Stimulated activated CD8-positive, alpha-beta memory T cell treated with anti-CD3 and anti-CD28 coated beads, Interleukin-15, amount 100 ng/mL, for 1 hour (primary cell): ENCODE measurements around the gene SKP1.
"Not testable (repeated sequence)": the region's sequence is repeated elsewhere in the genome, so short reads cannot be mapped to it uniquely, and the experiment has no call there.

Source experiments
- DNase-seq: peaks from one replicate; pipeline ENCODE4 v3.0.0-alpha.2; 2020; ENCODE audit warnings: low read depth

SKP1 gene

DNA sequence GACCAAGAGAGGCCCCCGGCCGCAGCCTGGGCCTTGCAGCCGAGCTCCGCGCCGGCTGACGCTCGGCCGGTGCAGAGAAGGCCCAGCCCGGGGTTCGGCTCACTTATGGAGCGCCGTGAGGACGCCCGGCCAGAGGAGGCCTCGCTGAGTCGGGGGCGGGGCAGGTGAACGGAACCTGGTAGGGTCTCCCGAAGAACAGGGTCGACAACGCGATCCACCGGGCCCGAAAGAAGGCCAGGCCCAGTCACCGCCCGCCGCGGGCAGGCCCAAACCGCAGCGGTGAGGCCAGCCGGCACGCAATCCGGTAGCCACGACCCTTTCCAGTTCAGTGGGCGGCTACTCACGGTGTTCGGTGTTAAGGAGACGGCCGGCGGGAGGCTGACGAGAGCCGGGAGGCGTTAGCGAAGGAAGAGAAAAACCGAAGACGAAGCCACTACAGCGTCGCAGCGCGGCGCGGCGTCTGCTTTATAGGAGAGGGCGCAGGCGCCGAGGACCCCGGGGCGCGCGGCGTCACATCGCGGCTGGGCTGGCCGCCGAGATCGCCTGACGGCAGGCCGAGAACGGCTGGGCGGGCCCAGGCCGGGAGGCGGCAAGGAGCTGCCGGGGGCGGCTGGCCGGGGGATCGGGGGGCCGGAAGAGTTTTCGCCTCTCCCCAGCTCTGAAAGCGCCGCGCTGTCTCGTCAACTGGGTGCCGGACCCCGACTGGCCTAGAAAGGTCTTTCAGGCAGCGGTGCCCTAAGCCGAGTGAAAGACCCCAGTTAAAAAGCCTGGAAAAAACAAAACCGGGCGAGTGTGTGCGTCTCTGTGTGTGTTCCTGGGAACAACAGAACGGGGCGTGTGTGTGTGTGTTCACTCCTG, at the start of gene SKP1:
Gene SKP1, minus strand, starts transcription at position 440 of the 858 bp plus-strand sequence. CDS start 2,928 bp downstream, outside the sequence.
- peak; percentile 62 for DNase-seq

DNA sequence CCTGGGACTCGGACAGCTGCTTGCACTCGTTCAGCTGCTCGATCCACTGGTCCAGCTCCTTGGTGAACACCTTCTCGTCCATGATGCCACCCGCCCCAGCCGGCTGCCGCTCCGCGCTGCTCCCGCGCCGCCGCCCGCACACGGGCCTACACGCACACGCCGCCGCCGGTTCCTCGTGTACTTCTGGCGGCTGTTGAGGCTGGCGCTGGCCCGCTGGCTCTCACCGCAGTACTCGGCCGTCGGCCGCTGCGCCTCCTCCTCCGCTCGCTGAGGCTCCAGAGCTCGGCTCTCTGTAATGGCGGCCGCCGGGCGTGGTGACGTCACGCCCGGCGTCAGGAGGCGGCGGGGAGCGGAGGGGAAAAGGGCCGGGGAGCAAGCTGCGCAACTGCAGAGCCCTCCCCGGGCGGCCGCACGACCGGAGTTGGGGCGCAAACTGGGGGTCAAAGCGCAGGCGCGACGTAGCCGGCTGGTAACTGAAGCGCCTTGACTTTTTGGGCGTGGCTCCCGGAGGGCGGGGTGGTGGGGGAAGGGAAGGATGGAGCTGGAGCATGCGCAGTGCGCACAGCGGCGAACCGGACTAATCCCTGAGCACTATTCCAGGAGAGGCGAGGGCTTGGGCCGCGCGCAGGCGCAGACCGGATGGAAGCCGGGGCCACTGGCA, 49.2 kb upstream of the SKP1 start, which contains the start of gene PPP2CA:
Gene PPP2CA, minus strand, starts transcription at position 294 of the 661 bp plus-strand sequence. Its CDS starts 212 bp downstream, at position 82.
- DNase-seq: peak; percentile 99

DNA sequence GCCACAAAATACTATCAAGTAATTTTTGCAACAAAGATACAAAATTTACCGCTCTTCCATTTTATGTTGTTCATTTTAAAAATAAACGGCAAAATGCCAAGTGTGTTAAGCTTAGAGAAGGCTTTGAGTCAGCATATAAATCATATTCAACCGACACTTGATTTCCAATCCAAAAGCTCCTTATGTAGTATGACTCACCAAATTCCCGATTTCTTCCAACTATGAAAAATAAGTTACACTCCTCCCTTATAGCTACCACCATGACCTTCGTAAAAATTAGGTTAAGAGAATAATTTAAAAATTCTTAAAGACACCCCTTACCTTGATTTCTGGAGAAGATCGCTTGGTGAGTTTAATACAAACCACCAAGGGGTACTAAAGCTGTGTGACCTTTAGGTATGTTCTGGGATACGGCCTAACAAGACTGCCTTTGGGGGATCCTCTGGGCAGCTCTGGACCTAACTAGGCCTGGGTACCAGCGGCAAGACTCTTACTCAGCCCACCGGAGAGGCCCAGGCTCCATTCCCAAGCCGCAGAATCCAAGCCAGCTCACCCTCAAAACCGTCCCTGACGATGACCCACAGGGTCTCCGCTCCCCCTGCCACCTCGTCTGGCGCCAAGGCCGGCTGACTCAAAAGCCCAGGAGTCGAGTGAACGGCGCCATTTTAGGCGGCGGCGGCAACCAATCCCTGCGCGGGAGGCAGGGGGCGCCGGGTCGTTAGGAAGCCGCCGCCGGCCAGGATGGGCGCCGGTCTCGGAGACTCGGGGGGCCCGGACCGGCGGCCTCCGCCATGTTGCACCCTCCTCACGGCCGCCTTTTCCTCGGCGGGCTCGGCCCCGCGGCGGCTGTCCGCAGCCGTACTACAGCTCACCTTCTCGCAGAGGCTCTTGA, 48.4 kb upstream of the SKP1 start:
- DNase-seq: peak; percentile 4

DNA sequence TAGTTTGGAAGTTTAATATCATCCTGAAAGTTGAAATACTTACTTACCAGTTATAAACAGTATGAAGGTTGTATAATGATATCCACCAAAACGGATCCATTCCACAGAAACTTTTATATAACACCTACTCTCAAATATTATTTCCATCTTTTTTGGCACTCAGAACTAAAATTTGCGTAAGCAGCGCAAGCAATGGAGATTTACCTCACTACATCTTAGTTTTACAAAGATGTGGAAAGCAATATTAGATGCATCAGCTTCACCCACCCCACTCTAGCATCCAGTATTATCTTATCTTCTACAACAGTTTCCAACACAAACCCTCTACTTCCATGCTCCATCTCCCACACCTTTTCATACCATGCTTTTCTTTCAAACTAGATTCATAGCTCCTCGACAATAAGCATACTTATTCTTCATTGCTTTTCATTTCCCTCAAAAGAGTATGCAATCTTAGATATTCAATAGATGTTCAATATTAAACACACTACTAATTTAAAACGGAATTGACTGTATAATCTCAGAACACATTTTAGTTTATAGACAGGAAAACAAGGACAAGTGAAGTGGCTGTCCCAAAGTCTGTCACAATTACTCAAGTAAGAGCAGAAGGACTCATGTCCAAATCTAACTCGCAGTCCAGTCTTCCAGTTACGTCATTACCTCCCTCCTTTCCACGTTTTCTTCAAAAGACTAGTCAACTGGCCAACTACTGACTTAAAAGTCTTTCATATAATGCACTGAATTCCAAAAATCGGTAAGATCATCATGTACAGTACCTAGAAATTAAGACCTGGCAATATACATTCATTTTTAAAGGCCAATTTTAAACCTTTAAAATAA, 46.9 kb upstream of the SKP1 start:
- no peak for DNase-seq

DNA sequence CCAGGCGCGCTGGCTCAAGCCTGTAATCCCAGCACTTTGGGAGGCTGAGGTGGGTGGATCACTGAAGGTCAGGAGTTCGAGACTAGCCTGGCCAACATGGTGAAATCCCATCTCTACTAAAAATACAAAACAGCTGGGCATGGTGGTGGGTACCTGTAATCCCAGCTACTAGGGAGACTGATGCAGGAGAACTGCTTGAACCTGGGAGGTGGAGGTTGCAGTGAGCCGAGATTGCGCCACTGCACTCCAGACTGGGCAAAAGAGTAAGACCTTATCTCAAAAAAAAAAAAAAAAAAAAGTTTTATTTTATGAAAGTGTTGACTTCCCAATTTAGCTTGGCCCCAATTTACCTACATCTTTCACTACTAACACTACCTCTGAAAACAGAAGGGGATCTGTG, 44.9 kb upstream of the SKP1 start:
- not testable (repeated sequence) for DNase-seq

DNA sequence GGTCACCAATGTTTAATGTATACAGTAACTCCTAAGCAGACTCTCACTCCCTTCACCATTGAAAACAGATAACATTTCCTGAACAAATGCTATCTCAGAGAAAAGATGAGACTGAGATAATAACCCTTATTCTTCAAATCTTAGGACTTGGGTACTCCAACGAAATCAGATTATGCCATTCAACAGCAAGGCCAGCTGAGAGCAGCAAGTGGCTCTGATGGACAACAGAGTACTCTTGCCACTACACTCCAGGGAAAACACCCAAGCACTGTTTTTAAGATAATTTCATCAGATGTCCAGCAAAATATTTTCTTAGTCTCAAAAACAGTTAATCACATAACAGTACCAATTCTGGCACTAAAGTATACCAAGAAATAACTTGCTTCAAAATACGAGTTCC, 39.0 kb upstream of the SKP1 start:
- no peak for DNase-seq

DNA sequence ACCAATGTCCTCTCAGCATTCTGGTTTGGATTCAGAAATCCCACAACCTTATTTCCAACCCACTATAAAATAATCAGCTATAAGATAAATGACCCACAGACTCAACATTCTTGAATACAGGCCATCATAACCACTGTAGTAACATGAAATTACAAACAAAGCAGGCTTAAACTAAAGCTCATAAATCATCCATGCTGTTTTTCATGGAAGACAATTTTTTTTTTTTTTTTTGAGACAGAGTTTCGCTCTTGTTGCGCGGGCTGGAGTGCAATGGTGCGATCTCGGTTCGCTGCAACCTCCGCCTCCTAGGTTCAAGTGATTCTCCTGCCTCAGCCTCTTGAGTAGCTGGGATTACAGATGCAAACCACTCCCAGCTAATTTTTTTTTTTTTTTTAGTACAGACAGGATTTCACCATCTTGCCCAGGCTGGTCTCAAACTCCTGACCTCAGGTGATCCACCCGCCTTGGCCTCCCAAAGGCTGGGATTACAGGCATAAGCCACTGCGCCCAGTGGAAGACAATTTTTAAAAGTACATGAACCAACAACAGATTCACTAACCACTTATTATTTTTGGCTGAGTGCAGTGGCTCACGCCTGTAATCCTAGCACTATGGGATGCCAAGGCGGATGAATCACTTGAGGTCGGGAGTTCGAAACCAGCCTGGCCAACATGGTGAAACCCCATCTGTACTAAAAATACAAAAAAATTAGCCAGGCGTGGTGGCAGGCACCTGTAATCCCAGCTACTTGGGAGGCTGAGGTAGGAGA, 34.7 kb upstream of the SKP1 start:
- DNase-seq: not testable (repeated sequence)

DNA sequence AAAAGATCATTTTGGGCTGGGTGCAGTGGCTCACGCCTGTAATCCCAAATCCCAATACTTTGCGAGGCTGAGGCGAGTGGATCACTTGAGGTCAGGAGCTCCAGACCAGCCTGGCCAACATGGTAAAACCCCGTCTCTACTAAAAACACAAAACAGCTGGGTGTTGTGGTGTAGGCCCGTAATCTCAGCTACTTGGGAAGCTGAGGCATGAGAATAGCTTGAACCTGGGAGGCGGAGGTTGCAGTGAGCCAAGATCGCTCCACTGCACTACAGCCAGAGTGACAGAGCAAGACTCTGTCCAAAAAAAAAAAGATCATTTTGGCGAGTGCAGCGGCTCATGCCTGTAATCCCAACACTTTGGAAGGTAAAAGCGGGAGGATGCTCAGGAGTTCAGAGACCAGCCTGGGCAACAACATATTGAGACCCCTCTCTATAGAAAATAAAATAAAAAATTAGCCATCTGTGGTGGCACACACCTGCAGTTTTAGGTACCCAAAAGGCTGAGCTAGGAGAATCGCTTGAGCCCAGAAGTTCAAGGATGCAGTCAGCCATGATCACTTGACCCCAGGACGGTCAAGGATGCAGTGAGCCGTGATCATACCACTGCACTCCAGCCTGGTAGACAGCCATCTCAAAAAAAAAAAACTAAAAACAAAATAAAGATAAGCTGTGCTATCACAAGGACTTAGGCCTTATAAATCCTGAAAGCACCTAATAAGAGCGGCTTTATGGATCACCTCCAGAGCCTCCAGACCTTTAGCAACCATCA, 32.9 kb upstream of the SKP1 start:
- no peak for DNase-seq

DNA sequence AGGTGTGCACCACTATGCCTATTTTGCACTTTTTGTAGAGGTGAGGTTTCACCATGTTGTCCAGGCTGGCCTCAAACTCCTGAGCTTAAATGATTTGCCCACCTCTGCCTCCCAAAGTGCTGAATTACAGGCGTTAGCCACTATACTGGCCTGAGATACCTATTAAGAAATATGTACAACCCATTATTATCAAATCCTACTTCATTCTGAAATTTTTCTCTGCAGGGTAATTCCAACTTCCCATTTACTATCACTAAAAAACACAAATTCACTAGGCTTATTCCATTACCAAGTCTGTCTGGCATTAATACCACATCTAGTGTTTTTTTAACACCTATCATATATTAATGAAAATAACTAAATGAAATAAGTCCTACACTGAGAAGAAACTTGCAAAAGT, 30.9 kb upstream of the SKP1 start:
- DNase-seq: no peak

DNA sequence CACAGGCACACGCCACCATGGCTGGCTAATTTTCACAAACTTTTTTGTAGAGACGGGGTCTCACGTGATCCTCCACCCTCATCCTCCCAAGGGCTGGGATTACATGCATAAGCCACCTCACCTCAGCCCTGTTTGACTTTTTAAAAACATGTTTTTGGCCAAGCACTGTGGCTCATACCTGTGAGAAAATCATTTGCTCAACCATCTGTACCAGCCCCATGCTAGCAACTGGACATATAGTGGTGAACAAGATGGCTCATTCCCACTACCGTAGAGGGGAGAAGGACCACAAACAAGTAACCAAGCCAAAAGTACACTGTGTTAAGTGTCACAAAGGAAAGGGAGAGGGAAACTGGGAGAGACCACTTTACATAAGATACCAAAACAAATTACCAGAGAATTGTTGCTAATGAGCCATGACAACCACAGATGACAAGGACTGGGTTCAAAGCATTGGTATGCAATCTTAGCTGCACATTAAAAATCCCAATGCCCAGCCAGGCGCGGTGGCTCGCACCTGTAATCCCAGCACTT, 29.9 kb upstream of the SKP1 start:
- no peak for DNase-seq

DNA sequence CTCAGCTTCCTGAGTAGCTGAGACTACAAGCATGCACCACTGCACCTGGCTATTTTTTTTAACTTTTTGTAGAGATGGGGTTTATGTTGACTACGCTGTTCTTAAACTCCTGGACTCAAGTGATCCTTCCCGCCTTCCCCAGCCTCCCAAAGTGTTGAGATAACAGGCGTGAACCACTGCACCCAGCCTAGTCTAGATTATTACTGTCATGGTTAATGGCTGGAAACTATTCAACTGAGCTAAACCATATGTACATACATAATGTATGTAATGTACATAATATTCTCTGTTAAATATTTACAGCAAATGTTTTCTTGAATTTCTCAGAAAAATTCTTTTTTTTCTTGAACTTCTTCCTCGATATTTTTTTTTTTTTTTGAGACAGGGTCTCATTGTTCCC, 27.8 kb upstream of the SKP1 start:
- DNase-seq: no peak

DNA sequence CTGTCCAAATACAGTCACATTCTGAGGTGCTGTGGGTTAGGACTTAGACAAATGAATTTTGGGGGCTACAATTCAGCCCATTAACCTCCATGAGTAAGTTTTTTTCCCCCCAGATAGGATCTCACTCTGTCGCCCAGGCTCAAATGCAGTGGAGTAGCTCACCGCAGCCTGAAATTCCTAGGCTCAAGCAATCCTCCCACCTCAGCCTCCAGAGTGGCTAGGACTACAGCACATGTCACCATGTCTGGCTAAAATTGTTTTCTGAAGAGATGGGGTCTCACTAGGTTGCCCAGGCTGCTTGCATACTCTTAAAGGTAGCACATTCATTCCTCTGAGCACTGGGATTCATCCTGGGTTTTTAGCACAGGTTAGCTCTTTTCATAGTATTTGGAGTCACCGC, 26.9 kb upstream of the SKP1 start:
- no peak for DNase-seq

DNA sequence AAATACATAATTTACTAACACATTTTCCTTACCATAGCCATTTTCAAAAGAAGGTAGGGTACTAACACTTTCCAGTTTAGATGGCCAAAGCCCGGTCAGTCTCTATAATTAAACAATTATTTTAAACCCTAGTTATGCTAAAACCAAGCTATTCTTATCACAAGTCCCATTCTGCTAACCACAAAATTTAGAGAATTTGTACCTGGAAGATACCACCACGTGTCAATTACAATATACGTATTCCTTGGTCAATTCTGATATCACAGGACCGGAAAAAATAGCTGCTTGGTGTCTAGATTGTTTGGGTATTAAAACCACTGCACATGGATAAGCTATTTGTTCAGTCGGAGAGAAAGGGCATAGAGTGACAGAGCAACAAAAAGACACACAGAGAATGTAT, 18.9 kb upstream of the SKP1 start:
- DNase-seq: no peak

DNA sequence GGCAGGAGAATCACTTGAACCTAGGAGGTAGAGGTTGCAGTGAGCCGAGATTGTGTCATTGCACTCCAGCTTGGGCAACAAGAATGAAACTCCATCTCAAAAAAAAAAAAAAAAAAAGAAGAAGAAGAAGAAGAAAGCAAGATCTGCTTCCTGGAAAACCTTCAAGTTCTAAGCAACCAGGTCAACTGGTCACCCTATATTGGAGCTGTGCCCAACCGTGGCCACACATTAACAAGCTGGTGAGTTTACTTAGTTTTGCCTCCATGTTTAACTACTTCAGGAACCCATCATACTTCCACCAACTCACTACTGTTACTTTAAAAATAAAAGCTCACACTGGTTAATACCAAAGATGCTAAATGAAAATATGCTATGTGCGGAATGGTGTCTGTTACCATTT, 12.3 kb upstream of the SKP1 start:
- no peak for DNase-seq

DNA sequence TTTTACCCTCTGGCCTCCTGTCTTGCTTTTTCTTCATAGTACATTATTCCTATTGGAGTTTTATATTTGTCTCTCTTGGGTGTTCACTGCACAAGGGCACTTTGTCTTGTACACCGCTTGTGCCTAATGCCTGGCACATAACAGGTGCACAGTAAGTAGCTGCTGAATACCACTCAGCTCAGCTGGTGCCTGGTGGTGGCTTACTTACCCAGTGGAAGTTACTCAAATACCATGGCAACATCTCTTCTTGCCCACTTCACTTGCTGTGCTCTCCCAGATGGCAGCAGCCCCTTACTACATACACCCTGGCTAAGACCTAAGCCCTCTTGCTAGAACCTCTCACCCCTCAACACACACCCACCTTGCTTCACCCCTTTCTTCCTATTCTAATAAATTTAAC, 11.3 kb upstream of the SKP1 start:
- DNase-seq: no peak

DNA sequence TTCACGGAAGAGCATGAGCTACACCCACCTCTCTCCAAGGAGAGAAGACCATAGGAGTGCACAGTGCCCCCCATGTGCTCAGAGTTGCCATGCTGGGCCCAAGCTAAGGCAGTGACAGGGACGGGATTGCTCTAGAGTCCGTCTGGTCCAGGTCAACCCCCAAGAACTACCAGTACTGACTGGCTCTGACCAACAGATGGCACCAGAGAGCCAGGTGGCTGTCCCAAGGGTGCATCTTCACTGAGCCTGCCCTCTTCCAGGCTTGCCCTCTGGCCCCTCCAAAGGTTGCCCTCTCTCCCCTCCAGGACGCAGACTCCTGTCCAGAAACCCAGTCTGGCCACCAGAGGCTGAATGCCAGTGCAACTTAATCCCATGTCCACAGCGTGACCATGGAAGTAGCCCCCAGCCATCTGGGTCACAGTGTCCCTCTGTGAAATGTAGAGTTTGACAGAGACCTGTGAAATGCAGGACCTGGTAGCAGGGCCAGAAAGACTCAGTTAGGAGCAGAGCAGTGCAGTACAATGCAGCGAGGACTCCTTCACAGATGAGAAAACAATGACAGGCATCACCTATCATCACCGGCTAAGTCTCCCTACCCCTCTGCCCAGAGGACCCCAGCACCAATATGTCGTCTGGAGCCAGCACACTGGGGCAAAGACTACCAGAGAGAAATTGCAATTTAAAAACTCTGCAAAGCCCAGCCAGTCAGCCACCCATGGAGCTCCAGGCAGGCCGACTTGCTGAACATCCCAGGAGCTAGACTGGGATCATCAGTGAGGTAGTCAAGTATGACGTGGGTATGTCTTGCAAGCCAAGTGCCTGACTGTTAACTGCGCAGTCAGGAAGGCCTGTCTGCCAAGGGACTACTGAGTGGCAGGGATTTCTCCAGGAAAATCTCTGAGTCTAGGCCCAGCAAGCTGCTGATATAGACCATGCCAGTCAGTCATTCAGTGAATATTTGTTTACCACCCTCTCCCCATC, 7.7 kb upstream of the SKP1 start:
- peak; percentile 56 for DNase-seq

DNA sequence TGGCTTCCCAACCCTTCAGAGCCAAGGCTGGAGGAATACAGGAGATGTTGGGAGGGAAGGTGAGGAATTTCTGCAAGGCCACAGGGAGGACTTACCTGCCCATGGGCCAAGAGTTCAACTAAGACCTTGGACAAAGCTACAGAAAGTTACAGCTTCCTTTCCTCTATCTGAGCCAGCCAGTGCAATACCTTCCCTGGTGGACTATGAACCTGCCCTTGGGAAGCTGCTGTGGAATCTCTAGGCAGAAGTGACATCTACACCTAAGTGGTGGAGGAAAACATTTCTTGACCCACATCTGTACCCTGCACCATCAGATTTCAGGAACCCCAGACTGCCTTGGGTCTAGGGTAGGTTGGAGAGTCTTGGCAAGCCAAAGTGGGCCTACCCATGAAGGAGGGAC, 6.7 kb upstream of the SKP1 start:
- DNase-seq: no peak

DNA sequence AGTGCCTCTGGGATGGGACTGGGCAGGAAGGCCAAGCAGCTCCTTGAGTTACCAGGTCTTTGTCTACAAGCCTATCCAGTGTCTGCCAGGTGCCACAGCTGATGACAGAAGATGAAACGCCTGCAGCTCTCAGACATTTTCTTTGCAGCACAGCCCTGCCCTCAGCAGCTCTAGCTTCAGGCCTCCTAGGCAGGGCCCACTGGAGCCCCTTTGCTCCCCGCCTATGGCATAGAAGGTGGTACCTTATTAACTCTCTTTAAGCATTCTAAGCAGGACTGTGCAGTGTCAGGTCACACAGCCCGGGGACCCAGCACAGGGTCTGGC, 1.3 kb upstream of the SKP1 start:
- no peak for DNase-seq
